HEK293T (cell line): Measurements from ENCODE around the gene CD8B2.

Experiments used
- BHLHE40 ChIP-seq: fragments of 450-650 bp; IDR thresholded peaks from 2 replicates; pipeline ENCODE4 v1.6.1; 2016; ENCODE audit warnings: mild to moderate bottlenecking, moderate library complexity, borderline replicate concordance
- CTBP1 ChIP-seq: fragments of 450-650 bp; IDR thresholded peaks from 2 replicates; pipeline ENCODE4 v1.6.1; 2016; ENCODE audit warnings: borderline replicate concordance
- ELF4 ChIP-seq: fragments of 450-650 bp; IDR thresholded peaks from 2 replicates; pipeline ENCODE4 v1.6.1; 2017; ENCODE audit warnings: antibody characterized with exemption
- FOXA1 ChIP-seq: fragments of 450-650 bp; IDR thresholded peaks from 2 replicates; pipeline ENCODE4 v1.6.1; 2016; ENCODE audit warnings: mild to moderate bottlenecking
- FOXK2 ChIP-seq: fragments of 450-650 bp; IDR thresholded peaks from 2 replicates; pipeline ENCODE4 v1.6.1; 2016; ENCODE audit warnings: mild to moderate bottlenecking
- FOXM1 ChIP-seq: fragments of 450-650 bp; IDR thresholded peaks from 2 replicates; pipeline ENCODE4 v1.6.1; 2017; ENCODE audit warnings: mild to moderate bottlenecking, borderline replicate concordance
- HDGF ChIP-seq: fragments of 450-650 bp; IDR thresholded peaks from 2 replicates; pipeline ENCODE4 v1.6.1; 2017; ENCODE audit warnings: antibody characterized with exemption, borderline replicate concordance
- L3MBTL2 ChIP-seq: fragments of 450-650 bp; conservative IDR thresholded peaks from 2 replicates; pipeline ENCODE4 v1.6.1; 2016; ENCODE audit warnings: mild to moderate bottlenecking
- LEF1 ChIP-seq: fragments of 450-650 bp; IDR thresholded peaks from 2 replicates; pipeline ENCODE4 v1.6.1; 2017; ENCODE audit warnings: mild to moderate bottlenecking, borderline replicate concordance
- NFRKB ChIP-seq: fragments of 450-650 bp; IDR thresholded peaks from 2 replicates; pipeline ENCODE4 v1.6.1; 2016; ENCODE audit warnings: mild to moderate bottlenecking, moderate library complexity
- PKNOX1 ChIP-seq: fragments of 450-650 bp; IDR thresholded peaks from 2 replicates; pipeline ENCODE4 v1.6.1; 2016
- SP1 ChIP-seq: fragments of 450-650 bp; IDR thresholded peaks from 2 replicates; pipeline ENCODE4 v1.6.1; 2017
- SUZ12 ChIP-seq: fragments of 450-650 bp; IDR thresholded peaks from 2 replicates; pipeline ENCODE4 v1.6.1; 2016; ENCODE audit warnings: mild to moderate bottlenecking
- ZNF384 ChIP-seq: fragments of 450-650 bp; IDR thresholded peaks from 2 replicates; pipeline ENCODE4 v1.6.1; 2016

- TF ChIP-seq FOXM1 (no peak), FOXA1 (no peak), BHLHE40 (no peak), ELF4 (no peak), LEF1 (no peak), SP1 (no peak), SUZ12 (no peak), PKNOX1 (no peak), HDGF (no peak), NFRKB (no peak), L3MBTL2 (no peak), ZNF384 (no peak), CTBP1 (no peak), FOXK2 (no peak)
Observed at GRCh38 chr2:106545007-106545406, 57.8 kb downstream of the CD8B2 start.
